Parathyroid adenoma (tissue), 2 donors: Measurements from ENCODE around the gene PROB1.
A peak's percentile ranks its signal among the peaks of the same experiment; 100 is the strongest.
"Not testable (repeated sequence)": the region's sequence is repeated elsewhere in the genome, so short reads cannot be mapped to it uniquely, and the experiment has no call there.

Source experiments
- H2AFZ ChIP-seq: fragments of 300-600 bp; sonication (generic); one replicate; pipeline ENCODE4 v1.7.0; 2017; ENCODE audit warnings: antibody characterized with exemption, mild to moderate bottlenecking
- H3K27ac ChIP-seq: fragments of 300-600 bp; sonication (generic); one replicate; pipeline ENCODE4 v1.7.0; 2017
- H3K27me3 ChIP-seq: fragments of 300-600 bp; sonication (generic); one replicate; pipeline ENCODE4 v1.7.0; 2017; ENCODE audit warnings: low read length; ENCODE audit not compliant: control insufficient read depth, insufficient read depth
- H3K36me3 ChIP-seq: fragments of 300-600 bp; sonication (generic); one replicate; pipeline ENCODE4 v1.7.0; 2017; ENCODE audit warnings: low read length; ENCODE audit not compliant: control insufficient read depth, insufficient read depth
- H3K4me1 ChIP-seq: fragments of 300-600 bp; sonication (generic); one replicate; pipeline ENCODE4 v1.7.0; 2017; ENCODE audit warnings: control low read depth
- H3K4me2 ChIP-seq: fragments of 300-600 bp; sonication (generic); one replicate; pipeline ENCODE4 v1.7.0; 2017; ENCODE audit warnings: low read length
- H3K4me3 ChIP-seq: fragments of 300-600 bp; sonication (generic); one replicate; pipeline ENCODE4 v1.7.0; 2017; ENCODE audit warnings: low read depth, low read length
- H3K79me2 ChIP-seq: fragments of 300-600 bp; sonication (generic); one replicate; pipeline ENCODE4 v1.7.0; 2017; ENCODE audit warnings: control low read depth
- H3K9ac ChIP-seq: fragments of 300-600 bp; sonication (generic); one replicate; pipeline ENCODE4 v1.7.0; 2017; ENCODE audit warnings: mild to moderate bottlenecking
- H3K9me3 ChIP-seq: fragments of 300-600 bp; sonication (generic); one replicate; pipeline ENCODE4 v1.7.0; 2017; ENCODE audit warnings: low read length; ENCODE audit not compliant: control insufficient read depth
- CTCF ChIP-seq: fragments of 300-600 bp; sonication (generic); IDR thresholded peaks from one replicate; pipeline ENCODE4 v1.7.0; 2017; ENCODE audit warnings: antibody characterized with exemption, mild to moderate bottlenecking
- donor health status: primary hyperparathyroidism.

Gene PROB1

DNA sequence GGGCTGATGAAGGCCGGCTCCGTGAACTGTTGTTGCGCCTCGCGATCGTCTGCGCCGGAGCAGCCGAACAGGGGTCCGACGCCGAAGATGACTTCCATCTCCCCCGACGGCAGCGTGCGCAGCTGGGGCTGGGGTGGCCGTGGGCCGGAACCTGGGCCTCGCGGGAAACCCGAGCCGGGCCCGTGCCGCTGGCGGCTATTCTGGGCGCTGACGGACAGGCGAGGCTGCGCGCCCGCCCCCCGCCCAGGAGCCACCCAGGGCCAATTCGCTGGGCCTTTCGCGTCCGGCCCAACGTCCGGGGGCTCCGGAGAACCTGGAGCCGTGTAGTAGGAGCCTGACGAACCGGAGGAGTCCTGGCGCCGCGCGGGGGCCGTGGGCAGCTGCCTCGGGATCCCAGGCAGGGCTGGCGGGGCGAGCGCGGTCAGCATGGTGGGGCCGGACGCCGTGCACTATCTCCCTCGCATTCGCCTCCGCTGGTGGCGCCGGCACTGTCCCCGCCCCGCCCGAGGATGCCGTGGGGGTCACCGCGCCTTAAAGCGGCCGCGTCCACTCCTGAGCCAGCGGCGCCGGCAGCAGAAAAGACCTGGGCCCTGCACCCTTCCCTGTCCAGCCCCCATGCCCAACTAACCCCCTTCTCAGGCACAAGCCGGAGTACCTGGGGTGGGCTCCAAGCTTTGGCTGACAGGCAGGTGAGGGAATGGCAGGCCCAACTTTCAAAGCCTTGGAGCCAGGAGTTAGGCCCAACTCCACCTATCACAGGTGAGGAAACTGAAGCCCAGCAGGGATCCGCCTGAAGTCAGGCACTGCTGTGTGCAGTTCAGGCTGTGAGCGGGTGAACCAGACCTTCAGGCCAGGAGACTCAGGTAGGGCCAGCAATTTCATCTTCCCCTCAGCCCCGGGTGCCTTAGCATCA lies at the start of gene PROB1:
PROB1 (minus strand) TSS at position 451 of the 913 bp plus-strand sequence; CDS start at position 428, 23 bp downstream.
- Histone ChIP-seq H3K4me1 (no peaks in the 10 kb centered on the region), H3K27ac (peak within 1 kb of the TSS; percentile 36), H2AFZ (peak within 1 kb of the TSS; percentile 86), H3K9me3 (no peaks in the 10 kb centered on the region), H3K9ac (no peak within 1 kb of the TSS), H3K27me3 (no peaks in the 10 kb centered on the region), H3K79me2 (no peaks in the 10 kb centered on the region), H3K36me3 (no peaks in the 10 kb centered on the region), H3K4me2 (peak within 1 kb of the TSS; percentile 59), H3K4me3 (peak within 1 kb of the TSS; percentile 47)
- no peak for TF ChIP-seq CTCF

DNA sequence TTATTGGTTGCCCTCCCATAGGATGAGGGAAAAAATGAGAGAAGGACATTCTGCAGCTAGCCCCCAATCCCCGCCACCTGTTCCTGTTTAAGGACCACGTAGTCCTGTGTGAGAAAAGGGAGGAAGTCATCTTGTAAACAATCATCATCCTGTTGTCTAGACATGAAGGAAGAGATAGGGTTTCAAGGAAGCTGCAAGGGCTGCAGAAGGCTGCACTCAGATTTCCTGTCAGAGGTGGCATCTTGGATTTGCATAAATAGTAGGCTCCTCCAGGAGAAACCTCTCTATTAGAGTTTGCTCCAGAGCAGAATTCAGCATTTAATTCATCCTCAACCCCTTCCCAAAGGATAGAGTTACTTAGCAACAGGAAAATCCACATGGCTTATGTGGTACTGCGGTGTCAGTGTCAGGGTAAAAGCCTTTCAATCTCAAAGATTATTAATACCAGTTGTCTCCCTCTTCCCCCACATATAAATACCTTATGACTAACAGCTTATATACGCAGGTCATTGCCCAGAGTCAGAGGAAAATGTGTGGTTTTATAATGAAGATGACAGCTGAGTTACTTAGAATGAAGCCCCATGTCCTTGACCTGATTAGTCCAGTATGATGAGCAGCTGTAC lies 49.0 kb upstream of the PROB1 start:
- Histone ChIP-seq H2AFZ (no peak overlapping the region), H3K79me2 (no peaks in the 10 kb centered on the region), H3K4me3 (no peak overlapping the region), H3K4me2 (no peak overlapping the region), H3K9ac (no peak overlapping the region), H3K4me1 (peaks cover 4% of the 10 kb centered on the region), H3K27me3 (no peaks in the 10 kb centered on the region), H3K9me3 (no peaks in the 10 kb centered on the region), H3K36me3 (no peaks in the 10 kb centered on the region), H3K27ac (no peak overlapping the region)
- TF ChIP-seq CTCF = no peak

GRCh38 chr5:139440416-139440815 lies 45.5 kb upstream of the PROB1 start:
- not testable (repeated sequence) for H2AFZ ChIP-seq, H3K36me3 ChIP-seq, H3K9ac ChIP-seq, H3K9me3 ChIP-seq, H3K4me2 ChIP-seq, H3K4me3 ChIP-seq, H3K79me2 ChIP-seq, H3K27me3 ChIP-seq, H3K27ac ChIP-seq, H3K4me1 ChIP-seq

DNA sequence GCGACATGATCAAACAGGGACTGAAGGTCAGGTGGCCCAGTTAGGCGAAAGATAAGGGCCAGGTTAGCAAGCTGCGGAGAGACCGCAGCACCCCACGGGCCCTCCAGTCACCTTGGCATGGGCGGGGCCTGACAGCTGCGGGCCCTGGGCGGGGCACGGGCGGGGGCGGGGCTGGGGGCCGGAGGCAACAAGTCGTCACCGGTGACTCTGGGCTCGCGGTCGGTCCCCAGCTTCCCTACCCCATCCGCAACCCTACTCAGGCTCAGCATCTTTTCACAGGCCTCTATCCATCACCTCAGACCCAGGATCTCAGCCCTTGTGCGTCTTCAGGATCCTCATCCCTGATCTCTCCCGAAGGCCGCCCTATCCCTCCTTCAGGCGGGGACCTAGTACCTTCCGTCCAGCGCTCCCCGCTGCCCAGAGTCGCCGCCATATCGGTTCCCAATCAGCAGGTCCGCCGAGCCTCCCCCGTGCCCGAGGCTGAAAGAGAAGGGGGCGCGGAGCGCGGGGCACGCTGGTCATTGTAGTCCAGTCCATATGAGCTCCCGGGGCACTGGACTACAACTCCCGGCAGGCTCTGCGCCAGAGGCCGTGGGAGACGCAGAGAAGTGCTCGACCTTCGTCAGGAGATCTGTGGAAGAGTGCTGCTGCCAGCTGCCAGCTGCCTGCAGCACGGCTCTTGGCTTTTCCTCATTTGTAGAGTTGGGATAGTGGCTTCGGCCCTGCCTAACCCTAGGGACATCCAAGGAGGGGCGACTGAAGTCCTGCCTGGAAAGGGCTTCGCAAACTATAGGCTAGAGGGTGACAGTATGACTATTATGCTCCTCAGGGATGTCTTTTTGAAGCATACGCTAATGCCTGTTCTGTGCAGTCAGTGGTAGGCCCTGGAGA lies 44.4 kb upstream of the PROB1 start, which contains the start of gene DNAJC18:
DNAJC18 (minus strand) TSS at position 513 of the 891 bp plus-strand sequence; CDS start at position 433, 80 bp downstream.
- peak within 1 kb of the TSS; percentile 100 for H3K4me3 ChIP-seq
- peak within 1 kb of the TSS; percentile 100 for H3K4me2 ChIP-seq
- H3K79me2 ChIP-seq = no peaks in the 10 kb centered on the region
- peaks cover 7% of the 10 kb centered on the region for H3K4me1 ChIP-seq
- peak within 1 kb of the TSS; percentile 99 for H2AFZ ChIP-seq
- H3K9ac ChIP-seq = no peak within 1 kb of the TSS
- TF ChIP-seq CTCF = peak; percentile 6
- H3K9me3 ChIP-seq = no peaks in the 10 kb centered on the region
- no peaks in the 10 kb centered on the region for H3K27me3 ChIP-seq
- no peaks in the 10 kb centered on the region for H3K36me3 ChIP-seq
- peak within 1 kb of the TSS; percentile 83 for H3K27ac ChIP-seq

DNA sequence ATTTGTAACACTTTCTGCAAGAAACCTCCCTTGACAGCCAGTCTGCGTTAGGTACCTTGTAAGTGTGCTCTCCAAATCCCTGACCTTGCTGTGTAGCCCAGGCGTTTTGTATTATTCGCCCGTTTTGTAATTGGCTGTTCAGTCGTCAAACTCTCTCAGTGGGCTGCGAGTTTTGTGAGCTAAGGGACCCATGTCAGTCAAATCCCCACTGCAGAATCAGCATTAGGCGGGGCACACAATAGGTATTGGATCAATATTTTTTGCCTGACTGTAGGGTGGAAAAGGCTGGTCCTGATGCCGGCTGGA lies 43.8 kb upstream of the PROB1 start:
- no peak overlapping the region for H3K9ac ChIP-seq
- no peaks in the 10 kb centered on the region for H3K79me2 ChIP-seq
- H3K4me1 ChIP-seq = peaks cover 7% of the 10 kb centered on the region
- H3K9me3 ChIP-seq = no peaks in the 10 kb centered on the region
- peak overlapping the region; percentile 99 for H2AFZ ChIP-seq
- H3K36me3 ChIP-seq = no peaks in the 10 kb centered on the region
- TF ChIP-seq CTCF = no peak
- H3K4me3 ChIP-seq = peak overlapping the region; percentile 100
- H3K27ac ChIP-seq = peak overlapping the region; percentile 48
- peak overlapping the region; percentile 100 for H3K4me2 ChIP-seq
- H3K27me3 ChIP-seq = no peaks in the 10 kb centered on the region
